Neural crest cell (in vitro differentiated cells): Measurements from ENCODE around the gene GPR108. TPM values are rescaled to one million over a fixed set of nuclear protein-coding genes. Genes with fewer than 3 reads are reported as not detected.

ENCODE experiments used
- DNase-seq: peaks from one replicate; pipeline ENCODE4 v3.0.0; 2021; ENCODE audit warnings: low read depth, mixed read lengths, low spot score
- H3K27ac Mint-ChIP-seq: one replicate; pipeline ENCODE4 v1.8.0; 2021; ENCODE audit warnings: mild to moderate bottlenecking, mixed read lengths; ENCODE audit not compliant: unreplicated experiment
- H3K27me3 Mint-ChIP-seq: 2 replicates; pipeline ENCODE4 v1.8.0; 2021; ENCODE audit warnings: low read depth, mild to moderate bottlenecking, mixed read lengths
- H3K36me3 Mint-ChIP-seq: 2 replicates; pipeline ENCODE4 v1.8.0; 2021; ENCODE audit warnings: low read depth, mild to moderate bottlenecking, mixed read lengths
- H3K4me1 Mint-ChIP-seq: 2 replicates; pipeline ENCODE4 v1.8.0; 2021; ENCODE audit warnings: mixed read lengths
- H3K4me3 Mint-ChIP-seq: one replicate; pipeline ENCODE4 v1.8.0; 2021; ENCODE audit warnings: mild to moderate bottlenecking, mixed read lengths
- H3K9me3 Mint-ChIP-seq: 2 replicates; pipeline ENCODE4 v1.8.0; 2021; ENCODE audit warnings: mixed read lengths
- CTCF ChIP-seq: fragments of 200-600 bp; sonication (generic); conservative IDR thresholded peaks from 2 replicates; pipeline ENCODE4 v1.5.0; 2021; ENCODE audit warnings: antibody characterized with exemption, mild to moderate bottlenecking
- total RNA-seq: library from RNA; stranded (reverse); gene quantifications from 2 replicates; pipeline ENCODE4 v1.2.1, GENCODE V29; 2021

GPR108 gene
- total RNA-seq, 1 donor from 2014 or later, result 52.9 TPM

- DNase-seq, result no peak
- no peak for TF ChIP-seq CTCF
- H3K27ac Mint-ChIP-seq, result no peak overlapping the region
- no peak overlapping the region for H3K4me3 Mint-ChIP-seq
- peaks cover 56% of the 10 kb centered on the region for H3K27me3 Mint-ChIP-seq
- no peaks in the 10 kb centered on the region for H3K36me3 Mint-ChIP-seq
- H3K9me3 Mint-ChIP-seq, result no peaks in the 10 kb centered on the region
- no peaks in the 10 kb centered on the region for H3K4me1 Mint-ChIP-seq
Observed at GRCh38 chr19:6706633-6706958, 30.8 kb downstream of the GPR108 start.

- Mint-ChIP-seq H3K36me3 (no peaks in the 10 kb centered on the region), H3K27ac (no peak overlapping the region), H3K9me3 (no peaks in the 10 kb centered on the region), H3K4me1 (no peaks in the 10 kb centered on the region), H3K4me3 (no peak overlapping the region), H3K27me3 (peaks cover 51% of the 10 kb centered on the region)
- TF ChIP-seq CTCF, result no peak
- DNase-seq, result no peak
Observed at GRCh38 chr19:6705931-6706632, 31.3 kb downstream of the GPR108 start.

DNA sequence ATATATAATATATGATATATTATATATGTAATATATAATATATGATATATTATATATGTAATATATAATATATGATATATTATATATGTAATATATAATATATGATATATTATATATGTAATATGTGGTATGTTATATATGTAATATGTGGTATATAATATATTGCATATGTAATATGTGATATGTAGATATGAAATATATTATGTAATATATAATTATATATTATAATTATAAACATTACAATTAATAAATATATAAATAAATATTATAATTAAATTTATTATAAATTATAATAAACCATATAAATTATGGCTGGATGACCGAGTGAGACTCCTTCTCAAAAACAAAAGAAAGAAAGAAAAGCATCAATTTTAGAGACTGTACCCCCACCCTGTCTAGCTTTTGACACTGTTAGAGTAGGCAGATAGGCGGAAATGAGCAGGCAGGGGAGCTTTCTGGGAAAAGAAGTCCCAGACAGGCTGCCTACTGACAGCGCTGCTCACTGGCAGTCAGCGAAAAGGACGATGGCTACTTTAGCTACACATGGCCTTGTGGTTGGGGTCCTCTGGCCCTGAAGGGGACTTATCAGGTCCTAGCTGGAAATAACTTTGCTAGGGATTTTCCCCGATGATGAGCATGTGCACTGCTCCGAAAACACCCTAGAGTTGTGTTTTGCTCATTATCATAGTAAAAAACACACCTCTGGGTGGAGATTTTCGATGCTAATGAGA lies 36.6 kb downstream of the GPR108 start:
- Mint-ChIP-seq H3K27ac (no peak overlapping the region), H3K27me3 (peaks cover 14% of the 10 kb centered on the region), H3K4me1 (no peaks in the 10 kb centered on the region), H3K4me3 (no peak overlapping the region), H3K9me3 (no peaks in the 10 kb centered on the region), H3K36me3 (no peaks in the 10 kb centered on the region)
- TF ChIP-seq CTCF, result no peak
- no peak for DNase-seq

GRCh38 chr19:6699935-6700334 lies 37.4 kb downstream of the GPR108 start:
- H3K27ac Mint-ChIP-seq, result no peak overlapping the region
- H3K36me3 Mint-ChIP-seq, result no peaks in the 10 kb centered on the region
- no peak for TF ChIP-seq CTCF
- H3K4me3 Mint-ChIP-seq, result no peak overlapping the region
- peaks cover 12% of the 10 kb centered on the region for H3K27me3 Mint-ChIP-seq
- no peak for DNase-seq
- no peaks in the 10 kb centered on the region for H3K4me1 Mint-ChIP-seq
- no peaks in the 10 kb centered on the region for H3K9me3 Mint-ChIP-seq

DNA sequence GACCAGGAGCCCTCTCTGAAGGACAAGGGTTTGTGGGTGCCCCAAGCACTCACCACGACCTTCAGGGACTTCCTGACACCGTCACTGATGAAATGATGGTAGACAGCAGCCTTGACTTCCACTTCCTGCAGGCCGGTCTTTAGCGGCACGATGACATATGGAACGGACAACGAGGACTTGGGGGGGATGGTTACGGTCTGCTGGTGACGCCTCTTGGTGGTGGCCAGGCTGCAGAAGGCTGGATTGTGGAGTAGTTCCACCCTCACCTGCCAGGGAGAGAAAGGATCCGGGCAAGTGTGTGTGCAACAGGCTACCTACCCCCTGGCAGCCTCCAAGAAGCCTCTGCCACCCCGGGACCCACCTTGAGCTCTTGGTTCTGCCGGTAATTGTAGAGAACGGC lies 40.1 kb downstream of the GPR108 start:
- Mint-ChIP-seq H3K9me3 (no peaks in the 10 kb centered on the region), H3K36me3 (no peaks in the 10 kb centered on the region), H3K4me3 (no peak overlapping the region), H3K27ac (no peak overlapping the region), H3K4me1 (no peaks in the 10 kb centered on the region), H3K27me3 (peaks cover 6% of the 10 kb centered on the region)
- no peak for TF ChIP-seq CTCF
- no peak for DNase-seq
